Measurements from ENCODE around the gene ABHD17C.

The ABHD17C gene

DNA sequence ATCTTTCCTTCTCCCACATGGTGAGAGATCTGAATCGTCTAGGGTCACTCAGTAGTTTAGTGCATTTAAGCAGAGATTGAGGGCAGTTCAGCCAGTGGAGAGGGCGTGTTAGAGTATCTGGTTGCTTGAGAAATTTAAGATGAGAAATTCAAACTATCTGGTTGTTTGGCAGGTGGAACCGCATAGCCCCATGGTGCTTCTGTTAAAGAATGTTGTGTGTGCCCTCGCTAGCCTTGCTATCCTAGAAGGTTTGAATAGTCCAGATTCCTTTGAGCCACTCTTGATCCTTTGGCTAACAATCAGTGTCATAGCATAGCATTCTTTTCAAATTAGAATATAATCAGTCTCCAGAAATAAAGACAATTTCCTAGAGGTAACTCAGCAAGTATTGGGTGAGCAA lies 32.1 kb downstream of the ABHD17C start:
- Mint-ChIP-seq H3K4me1 (peaks cover 47% of the 10 kb centered on the region), H3K4me3 (no peak overlapping the region), H3K27me3 (ENCODE audit: low read depth) (peaks cover 4% of the 10 kb centered on the region), H3K27ac (peak overlapping the region; percentile 26 to 64 (median 31)), H3K36me3 (ENCODE audit: low read depth) (peaks cover 22% of the 10 kb centered on the region), H3K9me3 (no peaks in the 10 kb centered on the region)
- TF ChIP-seq, protein P1, sequence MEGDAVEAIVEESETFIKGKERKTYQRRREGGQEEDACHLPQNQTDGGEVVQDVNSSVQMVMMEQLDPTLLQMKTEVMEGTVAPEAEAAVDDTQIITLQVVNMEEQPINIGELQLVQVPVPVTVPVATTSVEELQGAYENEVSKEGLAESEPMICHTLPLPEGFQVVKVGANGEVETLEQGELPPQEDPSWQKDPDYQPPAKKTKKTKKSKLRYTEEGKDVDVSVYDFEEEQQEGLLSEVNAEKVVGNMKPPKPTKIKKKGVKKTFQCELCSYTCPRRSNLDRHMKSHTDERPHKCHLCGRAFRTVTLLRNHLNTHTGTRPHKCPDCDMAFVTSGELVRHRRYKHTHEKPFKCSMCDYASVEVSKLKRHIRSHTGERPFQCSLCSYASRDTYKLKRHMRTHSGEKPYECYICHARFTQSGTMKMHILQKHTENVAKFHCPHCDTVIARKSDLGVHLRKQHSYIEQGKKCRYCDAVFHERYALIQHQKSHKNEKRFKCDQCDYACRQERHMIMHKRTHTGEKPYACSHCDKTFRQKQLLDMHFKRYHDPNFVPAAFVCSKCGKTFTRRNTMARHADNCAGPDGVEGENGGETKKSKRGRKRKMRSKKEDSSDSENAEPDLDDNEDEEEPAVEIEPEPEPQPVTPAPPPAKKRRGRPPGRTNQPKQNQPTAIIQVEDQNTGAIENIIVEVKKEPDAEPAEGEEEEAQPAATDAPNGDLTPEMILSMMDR (IDR thresholded peaks at IDR 0.05; ENCODE audit: unreplicated experiment in 3 of 3), result no peak

DNA sequence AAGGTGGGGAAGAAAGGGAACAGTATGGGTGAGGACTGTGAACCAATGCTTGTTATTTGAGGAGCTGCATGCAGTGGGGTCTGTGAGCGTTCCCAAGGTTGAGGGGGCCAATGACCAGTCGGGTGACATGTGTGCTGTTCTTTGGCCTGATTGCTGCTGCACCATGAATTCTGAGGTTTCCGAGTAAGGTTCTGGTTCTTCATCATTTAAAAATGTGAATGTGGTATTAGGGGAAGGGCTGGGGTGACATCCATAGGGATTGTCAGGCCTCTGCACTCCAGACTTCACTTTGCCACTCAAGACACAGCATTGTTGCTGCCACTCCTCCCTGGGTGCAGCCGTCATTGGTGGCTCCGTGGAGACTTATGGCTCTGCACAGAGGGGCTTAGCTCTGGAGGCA lies 32.5 kb downstream of the ABHD17C start:
- peaks cover 51% of the 10 kb centered on the region for H3K4me1 Mint-ChIP-seq
- H3K27me3 Mint-ChIP-seq (ENCODE audit: low read depth), result peaks cover 4% of the 10 kb centered on the region
- H3K27ac Mint-ChIP-seq, result peak overlapping the region; percentile 26 to 64 (median 31)
- no peaks in the 10 kb centered on the region for H3K9me3 Mint-ChIP-seq
- H3K4me3 Mint-ChIP-seq, result no peak overlapping the region
- TF ChIP-seq, protein P1 (IDR thresholded peaks at IDR 0.05; ENCODE audit: unreplicated experiment in 3 of 3), result no peak
- peaks cover 22% of the 10 kb centered on the region for H3K36me3 Mint-ChIP-seq (ENCODE audit: low read depth)

DNA sequence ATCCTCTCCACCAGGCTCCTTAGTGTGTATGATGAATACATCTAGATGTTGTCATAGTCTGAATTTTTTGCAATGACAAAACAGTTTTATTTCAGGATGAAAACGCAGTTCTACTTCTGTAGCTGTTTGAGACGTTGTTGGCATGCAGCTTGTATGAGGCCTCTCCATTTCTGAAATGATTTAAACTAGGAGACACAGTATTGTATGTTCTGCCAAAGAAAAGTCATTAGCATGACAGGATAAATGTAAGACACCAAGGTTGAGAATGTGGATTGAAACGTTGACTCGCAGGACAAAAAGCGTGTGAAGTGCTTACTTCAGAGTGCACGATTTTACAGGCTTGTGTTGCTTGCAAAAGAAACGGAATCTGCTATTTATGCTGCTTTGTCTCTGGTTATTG lies 35.3 kb downstream of the ABHD17C start:
- H3K27ac Mint-ChIP-seq, result peak overlapping the region in 2 of 3 experiments; percentile 40 to 53
- H3K4me3 Mint-ChIP-seq, result no peak overlapping the region
- H3K9me3 Mint-ChIP-seq, result no peaks in the 10 kb centered on the region
- TF ChIP-seq, protein P1 (IDR thresholded peaks at IDR 0.05; ENCODE audit: unreplicated experiment in 3 of 3), result no peak
- peaks cover 4% of the 10 kb centered on the region for H3K27me3 Mint-ChIP-seq (ENCODE audit: low read depth)
- H3K4me1 Mint-ChIP-seq, result peaks cover 65% of the 10 kb centered on the region
- H3K36me3 Mint-ChIP-seq (ENCODE audit: low read depth), result peaks cover 16% of the 10 kb centered on the region

DNA sequence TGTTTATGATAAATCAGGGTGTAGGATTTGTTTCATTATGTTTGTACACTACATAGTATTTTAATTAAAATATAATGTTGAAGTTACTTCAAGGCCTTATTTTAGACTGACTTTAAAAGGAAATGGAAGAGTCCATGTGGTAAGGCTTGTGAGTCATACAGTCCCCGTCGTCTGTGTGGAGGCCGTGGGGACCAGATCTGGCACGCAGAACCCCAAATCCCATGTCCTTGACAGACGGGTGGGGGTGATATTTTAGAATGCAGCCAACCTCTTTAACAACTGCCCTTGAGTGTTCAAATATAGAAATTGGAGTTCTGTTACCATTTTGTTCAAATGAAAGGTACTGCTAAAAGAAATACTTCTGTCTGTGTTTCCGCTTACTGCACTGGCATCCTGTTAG lies 35.8 kb downstream of the ABHD17C start:
- peaks cover 15% of the 10 kb centered on the region for H3K36me3 Mint-ChIP-seq (ENCODE audit: low read depth)
- peak overlapping the region in 1 of 3 experiments; percentile 40 for H3K27ac Mint-ChIP-seq
- H3K4me1 Mint-ChIP-seq, result peaks cover 70% of the 10 kb centered on the region
- H3K9me3 Mint-ChIP-seq, result no peaks in the 10 kb centered on the region
- TF ChIP-seq, protein P1 (IDR thresholded peaks at IDR 0.05; ENCODE audit: unreplicated experiment in 3 of 3), result no peak
- H3K27me3 Mint-ChIP-seq (ENCODE audit: low read depth), result peaks cover 4% of the 10 kb centered on the region
- no peak overlapping the region for H3K4me3 Mint-ChIP-seq

DNA sequence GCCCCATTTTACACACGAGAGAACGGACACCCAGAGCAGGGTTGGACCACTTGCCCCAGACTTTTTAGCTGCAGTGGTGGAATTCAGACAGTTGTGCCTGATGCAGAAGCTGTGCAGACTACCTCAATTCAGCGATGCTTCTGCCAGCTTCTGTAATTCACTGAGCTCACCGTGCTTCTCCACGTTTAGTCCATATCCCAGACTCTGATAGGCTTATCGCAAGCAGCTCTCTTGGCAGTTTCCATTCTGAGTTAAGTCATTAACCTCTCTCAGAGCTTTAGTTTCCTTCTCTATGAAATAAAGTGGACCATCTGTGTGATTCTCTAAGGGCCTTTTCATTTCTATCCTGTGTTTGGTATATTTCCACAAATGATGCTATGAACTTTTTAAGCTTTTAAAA lies 37.1 kb downstream of the ABHD17C start:
- Mint-ChIP-seq H3K4me1 (peaks cover 74% of the 10 kb centered on the region), H3K36me3 (ENCODE audit: low read depth) (peaks cover 3% of the 10 kb centered on the region), H3K4me3 (no peak overlapping the region), H3K9me3 (no peaks in the 10 kb centered on the region), H3K27ac (no peak overlapping the region), H3K27me3 (ENCODE audit: low read depth) (no peaks in the 10 kb centered on the region)
- TF ChIP-seq, protein P1 (IDR thresholded peaks at IDR 0.05; ENCODE audit: unreplicated experiment in 3 of 3), result no peak

DNA sequence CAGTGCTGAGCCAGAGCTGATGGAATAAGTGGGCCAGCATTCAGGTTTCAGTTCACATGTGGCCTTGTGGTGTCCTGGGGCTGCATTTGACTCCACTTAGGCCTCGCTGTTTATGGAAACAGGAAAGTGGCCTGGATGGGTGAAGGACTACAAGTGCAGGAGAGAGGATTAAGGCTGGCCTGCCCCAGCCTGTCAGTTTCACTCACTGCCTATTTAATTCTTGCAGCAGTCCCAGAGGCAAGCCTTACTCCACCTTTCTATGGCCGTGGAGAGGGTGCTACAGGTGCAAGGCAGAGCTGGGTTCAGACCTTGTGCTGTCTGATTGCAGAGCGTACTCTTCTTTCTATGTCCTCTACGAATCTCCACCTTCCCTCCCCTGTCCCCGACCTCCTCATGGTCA lies 37.7 kb downstream of the ABHD17C start:
- Mint-ChIP-seq H3K27ac (peak overlapping the region in 1 of 3 experiments; percentile 29), H3K27me3 (ENCODE audit: low read depth) (no peaks in the 10 kb centered on the region), H3K36me3 (ENCODE audit: low read depth) (peaks cover 5% of the 10 kb centered on the region), H3K9me3 (peaks cover 2% of the 10 kb centered on the region), H3K4me3 (no peak overlapping the region), H3K4me1 (peaks cover 67% of the 10 kb centered on the region)
- TF ChIP-seq, protein P1 (IDR thresholded peaks at IDR 0.05; ENCODE audit: unreplicated experiment in 3 of 3), result no peak

All from nephron (organoid).